Fibroblast of lung (primary cell): Measurements from ENCODE around the gene PPP1R26.

Source experiments
- EZH2 ChIP-seq: IDR thresholded peaks from 2 replicates; pipeline ENCODE4 v1.5.1; 2012; ENCODE audit warnings: low read length, control low read depth, mild to moderate bottlenecking; ENCODE audit errors: missing control alignments
- TF ChIP-seq, protein P1 (sequence below), 2 donors: IDR thresholded peaks in 1 of 2; conservative IDR thresholded peaks in 1 of 2; 1 replicate in 1 of 2; 2 replicates in 1 of 2; pipeline ENCODE4 v1.5.1; 2011 to 2012; ENCODE audit warnings: low read length in 2 of 2, control low read depth in 1 of 2, inconsistent platforms in 1 of 2, low read depth in 1 of 2, mild to moderate bottlenecking in 1 of 2

DNA sequence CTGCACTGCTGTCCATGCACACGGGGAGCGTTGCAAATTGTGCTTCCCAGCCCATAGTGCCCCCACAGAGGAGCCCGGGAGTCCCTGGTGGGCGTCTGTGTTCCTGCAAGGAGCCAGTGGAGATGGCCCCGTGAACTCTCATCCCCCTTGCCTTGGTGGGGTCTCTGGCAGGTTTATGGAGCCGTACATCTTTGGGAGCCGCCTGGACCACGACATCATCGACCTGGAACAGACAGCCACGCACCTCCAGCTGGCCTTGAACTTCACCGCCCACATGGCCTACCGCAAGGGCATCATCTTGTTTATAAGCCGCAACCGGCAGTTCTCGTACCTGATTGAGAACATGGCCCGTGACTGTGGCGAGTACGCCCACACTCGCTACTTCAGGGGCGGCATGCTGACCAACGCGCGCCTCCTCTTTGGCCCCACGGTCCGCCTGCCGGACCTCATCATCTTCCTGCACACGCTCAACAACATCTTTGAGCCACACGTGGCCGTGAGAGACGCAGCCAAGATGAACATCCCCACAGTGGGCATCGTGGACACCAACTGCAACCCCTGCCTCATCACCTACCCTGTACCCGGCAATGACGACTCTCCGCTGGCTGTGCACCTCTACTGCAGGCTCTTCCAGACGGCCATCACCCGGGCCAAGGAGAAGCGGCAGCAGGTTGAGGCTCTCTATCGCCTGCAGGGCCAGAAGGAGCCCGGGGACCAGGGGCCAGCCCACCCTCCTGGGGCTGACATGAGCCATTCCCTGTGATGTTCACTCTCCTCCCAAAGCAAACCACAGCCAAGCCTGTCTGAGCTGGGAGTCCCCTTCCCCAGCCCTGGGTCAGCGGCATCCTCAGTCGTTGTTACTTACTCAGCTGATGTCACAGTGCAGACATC, 24.0 kb downstream of the PPP1R26 start:
- TF ChIP-seq, protein P1, sequence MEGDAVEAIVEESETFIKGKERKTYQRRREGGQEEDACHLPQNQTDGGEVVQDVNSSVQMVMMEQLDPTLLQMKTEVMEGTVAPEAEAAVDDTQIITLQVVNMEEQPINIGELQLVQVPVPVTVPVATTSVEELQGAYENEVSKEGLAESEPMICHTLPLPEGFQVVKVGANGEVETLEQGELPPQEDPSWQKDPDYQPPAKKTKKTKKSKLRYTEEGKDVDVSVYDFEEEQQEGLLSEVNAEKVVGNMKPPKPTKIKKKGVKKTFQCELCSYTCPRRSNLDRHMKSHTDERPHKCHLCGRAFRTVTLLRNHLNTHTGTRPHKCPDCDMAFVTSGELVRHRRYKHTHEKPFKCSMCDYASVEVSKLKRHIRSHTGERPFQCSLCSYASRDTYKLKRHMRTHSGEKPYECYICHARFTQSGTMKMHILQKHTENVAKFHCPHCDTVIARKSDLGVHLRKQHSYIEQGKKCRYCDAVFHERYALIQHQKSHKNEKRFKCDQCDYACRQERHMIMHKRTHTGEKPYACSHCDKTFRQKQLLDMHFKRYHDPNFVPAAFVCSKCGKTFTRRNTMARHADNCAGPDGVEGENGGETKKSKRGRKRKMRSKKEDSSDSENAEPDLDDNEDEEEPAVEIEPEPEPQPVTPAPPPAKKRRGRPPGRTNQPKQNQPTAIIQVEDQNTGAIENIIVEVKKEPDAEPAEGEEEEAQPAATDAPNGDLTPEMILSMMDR (conservative IDR thresholded peaks at IDR 0.05 in 1 of 2, IDR thresholded peaks at IDR 0.05 in 1 of 2; ENCODE audit: low read depth in 1 of 2, low read length in 2 of 2): no peak
- no peak for TF ChIP-seq EZH2
